Neural crest cell (in vitro differentiated cells): ENCODE results near the gene PTGDS. TPM values are rescaled to one million over a fixed set of nuclear protein-coding genes. Genes with fewer than 3 reads are reported as not detected.

ENCODE experiments used
- DNase-seq: peaks from one replicate; pipeline ENCODE4 v3.0.0; 2021; ENCODE audit warnings: low read depth, mixed read lengths, low spot score
- H3K27ac Mint-ChIP-seq: one replicate; pipeline ENCODE4 v1.8.0; 2021; ENCODE audit warnings: mild to moderate bottlenecking, mixed read lengths; ENCODE audit not compliant: unreplicated experiment
- H3K27me3 Mint-ChIP-seq: 2 replicates; pipeline ENCODE4 v1.8.0; 2021; ENCODE audit warnings: low read depth, mild to moderate bottlenecking, mixed read lengths
- H3K36me3 Mint-ChIP-seq: 2 replicates; pipeline ENCODE4 v1.8.0; 2021; ENCODE audit warnings: low read depth, mild to moderate bottlenecking, mixed read lengths
- H3K4me1 Mint-ChIP-seq: 2 replicates; pipeline ENCODE4 v1.8.0; 2021; ENCODE audit warnings: mixed read lengths
- H3K4me3 Mint-ChIP-seq: one replicate; pipeline ENCODE4 v1.8.0; 2021; ENCODE audit warnings: mild to moderate bottlenecking, mixed read lengths
- H3K9me3 Mint-ChIP-seq: 2 replicates; pipeline ENCODE4 v1.8.0; 2021; ENCODE audit warnings: mixed read lengths
- CTCF ChIP-seq: fragments of 200-600 bp; sonication (generic); conservative IDR thresholded peaks from 2 replicates; pipeline ENCODE4 v1.5.0; 2021; ENCODE audit warnings: antibody characterized with exemption, mild to moderate bottlenecking
- total RNA-seq: library from RNA; stranded (reverse); gene quantifications from 2 replicates; pipeline ENCODE4 v1.2.1, GENCODE V29; 2021

PTGDS gene
- total RNA-seq, 1 donor from 2014 or later, result not detected

- DNase-seq, result no peak
- Mint-ChIP-seq H3K27me3 (no peaks in the 10 kb centered on the region), H3K27ac (no peak overlapping the region), H3K9me3 (peaks cover 7% of the 10 kb centered on the region), H3K4me3 (no peak overlapping the region), H3K4me1 (peaks cover 6% of the 10 kb centered on the region), H3K36me3 (no peaks in the 10 kb centered on the region)
- TF ChIP-seq CTCF, result no peak
These were observed 16.9 kb upstream of the PTGDS start for GRCh38 chr9:136960212-136960937.

GRCh38 chr9:136960938-136961275 is 16.4 kb upstream of the PTGDS start:
- TF ChIP-seq CTCF, result no peak
- no peak overlapping the region for H3K4me3 Mint-ChIP-seq
- no peak overlapping the region for H3K27ac Mint-ChIP-seq
- H3K27me3 Mint-ChIP-seq, result no peaks in the 10 kb centered on the region
- peaks cover 10% of the 10 kb centered on the region for H3K4me1 Mint-ChIP-seq
- no peak for DNase-seq
- H3K36me3 Mint-ChIP-seq, result no peaks in the 10 kb centered on the region
- H3K9me3 Mint-ChIP-seq, result peaks cover 7% of the 10 kb centered on the region

DNA sequence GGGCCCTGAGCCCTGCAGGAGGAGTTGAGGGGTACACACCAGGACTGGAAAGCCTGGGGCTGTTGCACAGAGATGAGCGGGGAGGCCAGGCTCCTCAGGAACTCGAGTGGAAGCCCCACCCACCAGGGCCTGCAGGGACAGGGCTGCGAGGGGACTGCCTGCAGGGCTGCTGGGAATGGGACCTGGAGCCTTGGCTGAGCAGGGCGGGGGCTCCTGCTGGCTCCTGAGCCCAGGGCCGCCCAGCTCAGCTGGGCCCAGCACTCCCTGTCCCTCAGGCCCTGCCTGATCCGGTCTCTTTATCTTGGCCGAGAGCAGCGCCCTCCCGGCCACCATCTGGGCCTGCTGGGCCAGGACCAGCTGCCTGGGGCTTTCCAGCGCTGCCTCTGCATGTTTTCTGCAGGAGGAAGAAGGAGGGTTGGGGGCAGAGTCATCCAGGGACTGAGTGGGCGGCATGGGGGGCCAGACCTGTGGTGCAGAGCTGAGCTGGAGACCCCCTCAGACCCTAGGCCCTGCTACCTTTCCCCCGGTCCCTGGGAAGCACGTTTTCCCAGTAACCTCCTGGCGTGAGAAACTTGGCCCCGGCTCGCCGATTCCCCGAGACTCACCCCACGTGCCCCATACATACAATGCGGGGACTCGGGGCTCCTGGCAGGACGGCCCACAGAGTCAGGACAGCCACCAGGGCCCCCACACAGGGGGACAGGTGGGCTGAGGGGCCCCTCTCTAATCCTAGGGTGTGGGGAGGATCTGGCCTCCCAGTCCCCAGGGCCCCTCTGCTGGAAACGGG is 15.8 kb upstream of the PTGDS start:
- peak overlapping the region; percentile 12 for H3K27ac Mint-ChIP-seq
- TF ChIP-seq CTCF, result no peak
- no peaks in the 10 kb centered on the region for H3K36me3 Mint-ChIP-seq
- no peaks in the 10 kb centered on the region for H3K27me3 Mint-ChIP-seq
- peaks cover 4% of the 10 kb centered on the region for H3K9me3 Mint-ChIP-seq
- no peak for DNase-seq
- H3K4me3 Mint-ChIP-seq, result no peak overlapping the region
- H3K4me1 Mint-ChIP-seq, result peaks cover 15% of the 10 kb centered on the region

GRCh38 chr9:136962163-136962562 is 15.1 kb upstream of the PTGDS start:
- H3K27me3 Mint-ChIP-seq, result no peaks in the 10 kb centered on the region
- TF ChIP-seq CTCF, result no peak
- no peak overlapping the region for H3K4me3 Mint-ChIP-seq
- DNase-seq, result no peak
- H3K27ac Mint-ChIP-seq, result no peak overlapping the region
- no peaks in the 10 kb centered on the region for H3K9me3 Mint-ChIP-seq
- H3K36me3 Mint-ChIP-seq, result no peaks in the 10 kb centered on the region
- H3K4me1 Mint-ChIP-seq, result peaks cover 16% of the 10 kb centered on the region

DNA sequence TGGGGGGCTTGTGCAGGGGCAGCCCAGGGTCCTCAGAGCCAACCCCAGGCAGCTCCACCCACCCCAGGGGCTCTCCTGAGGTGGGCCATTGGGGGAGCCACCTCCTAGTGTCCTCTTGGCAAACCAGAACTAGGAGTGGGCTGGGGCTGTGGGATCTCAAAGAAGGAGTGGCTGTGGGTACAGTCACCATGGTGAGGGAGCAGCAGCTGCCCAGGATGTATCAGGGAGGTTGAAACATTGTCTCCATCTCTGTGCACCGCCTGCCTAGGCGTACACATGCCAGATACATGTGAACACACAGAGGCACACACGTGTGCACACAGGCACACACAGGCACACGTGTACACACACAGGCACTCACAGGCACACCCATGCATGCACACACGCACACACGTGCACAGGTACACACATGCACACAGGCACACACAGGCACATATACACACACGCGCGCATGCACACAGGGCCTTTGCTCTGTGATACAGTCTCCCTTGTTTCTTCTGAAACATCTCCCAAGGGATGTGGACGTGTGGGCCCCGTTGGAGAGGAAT is 14.5 kb upstream of the PTGDS start:
- Mint-ChIP-seq H3K27me3 (no peaks in the 10 kb centered on the region), H3K9me3 (no peaks in the 10 kb centered on the region), H3K4me1 (peaks cover 16% of the 10 kb centered on the region), H3K36me3 (no peaks in the 10 kb centered on the region), H3K27ac (peak overlapping the region; percentile 57), H3K4me3 (no peak overlapping the region)
- no peak for TF ChIP-seq CTCF
- DNase-seq, result no peak
